ES-I3 (cell line): ENCODE measurements around the gene PIGN.

Experiments
- H3K36me3 ChIP-seq: 2 replicates; pipeline ENCODE4 v1.6.1; 2013; ENCODE audit warnings: mild to moderate bottlenecking, low read length, control low read depth, moderate library complexity; ENCODE audit not compliant: insufficient read depth
- H3K4me1 ChIP-seq: 2 replicates; pipeline ENCODE4 v1.6.1; 2013; ENCODE audit warnings: mild to moderate bottlenecking, control low read depth, low read length; ENCODE audit not compliant: insufficient read depth
- H3K9ac ChIP-seq: 2 replicates; pipeline ENCODE4 v1.6.1; 2013; ENCODE audit warnings: low read depth, mild to moderate bottlenecking, low read length, moderate library complexity
- H3K9me3 ChIP-seq: 2 replicates; pipeline ENCODE4 v1.6.1; 2013; ENCODE audit warnings: mild to moderate bottlenecking, low read length, moderate library complexity; ENCODE audit not compliant: control insufficient read depth, insufficient read depth

The PIGN gene, protein sequence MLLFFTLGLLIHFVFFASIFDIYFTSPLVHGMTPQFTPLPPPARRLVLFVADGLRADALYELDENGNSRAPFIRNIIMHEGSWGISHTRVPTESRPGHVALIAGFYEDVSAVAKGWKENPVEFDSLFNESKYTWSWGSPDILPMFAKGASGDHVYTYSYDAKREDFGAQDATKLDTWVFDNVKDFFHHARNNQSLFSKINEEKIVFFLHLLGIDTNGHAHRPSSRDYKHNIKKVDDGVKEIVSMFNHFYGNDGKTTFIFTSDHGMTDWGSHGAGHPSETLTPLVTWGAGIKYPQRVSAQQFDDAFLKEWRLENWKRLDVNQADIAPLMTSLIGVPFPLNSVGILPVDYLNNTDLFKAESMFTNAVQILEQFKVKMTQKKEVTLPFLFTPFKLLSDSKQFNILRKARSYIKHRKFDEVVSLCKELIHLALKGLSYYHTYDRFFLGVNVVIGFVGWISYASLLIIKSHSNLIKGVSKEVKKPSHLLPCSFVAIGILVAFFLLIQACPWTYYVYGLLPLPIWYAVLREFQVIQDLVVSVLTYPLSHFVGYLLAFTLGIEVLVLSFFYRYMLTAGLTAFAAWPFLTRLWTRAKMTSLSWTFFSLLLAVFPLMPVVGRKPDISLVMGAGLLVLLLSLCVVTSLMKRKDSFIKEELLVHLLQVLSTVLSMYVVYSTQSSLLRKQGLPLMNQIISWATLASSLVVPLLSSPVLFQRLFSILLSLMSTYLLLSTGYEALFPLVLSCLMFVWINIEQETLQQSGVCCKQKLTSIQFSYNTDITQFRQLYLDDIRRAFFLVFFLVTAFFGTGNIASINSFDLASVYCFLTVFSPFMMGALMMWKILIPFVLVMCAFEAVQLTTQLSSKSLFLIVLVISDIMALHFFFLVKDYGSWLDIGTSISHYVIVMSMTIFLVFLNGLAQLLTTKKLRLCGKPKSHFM

GRCh38 chr18:62186774-62187542 lies at the start of gene PIGN, which contains the start of gene RELCH:
TSS of gene PIGN (minus strand) at chr18:62187056. CDS start at chr18:62161353, 25,703 bp downstream.
TSS of gene RELCH (plus strand) at chr18:62187255. CDS start at chr18:62187506, 251 bp downstream.
- H3K4me1 ChIP-seq = no peaks in the 10 kb centered on the region

GRCh38 chr18:62236252-62236651 lies 49.4 kb upstream of the PIGN start:
- peaks cover 6% of the 10 kb centered on the region for H3K36me3 ChIP-seq
- no peaks in the 10 kb centered on the region for H3K4me1 ChIP-seq

More at GRCh38 chr18:62186774-62187542, at the start of gene PIGN, which contains the start of gene RELCH:
- peak within 1 kb of the TSS; percentile 86 for H3K9ac ChIP-seq
- H3K36me3 ChIP-seq = no peaks in the 10 kb centered on the region
- H3K9me3 ChIP-seq = no peaks in the 10 kb centered on the region

GRCh38 chr18:62226047-62226446 lies 39.2 kb upstream of the PIGN start:
- H3K9ac ChIP-seq = no peak overlapping the region
- peaks cover 3% of the 10 kb centered on the region; the same call in 1 of the 2 replicates for H3K36me3 ChIP-seq
- no peaks in the 10 kb centered on the region for H3K9me3 ChIP-seq
- H3K4me1 ChIP-seq = no peaks in the 10 kb centered on the region

More at GRCh38 chr18:62236252-62236651, 49.4 kb upstream of the PIGN start:
- H3K9ac ChIP-seq = no peak overlapping the region
- peaks cover 3% of the 10 kb centered on the region; the same call in 1 of the 2 replicates for H3K9me3 ChIP-seq

DNA sequence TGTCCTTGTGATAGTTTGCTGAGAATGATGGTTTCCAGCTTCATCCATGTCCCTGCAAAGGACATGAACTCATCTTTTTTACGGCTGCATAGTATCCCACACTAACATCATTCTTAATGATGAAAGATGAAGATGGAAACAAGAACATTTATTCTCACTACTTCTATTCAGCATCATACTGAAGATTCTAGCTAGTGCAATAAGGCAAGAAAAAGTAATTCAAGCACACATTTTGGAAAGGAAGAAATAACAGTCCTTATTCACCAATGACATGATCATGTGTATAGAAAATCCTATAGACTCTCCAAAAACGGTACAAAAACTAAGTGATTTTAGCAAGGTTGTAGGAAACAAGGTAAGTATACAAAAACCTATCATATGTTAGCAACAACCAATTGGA lies 37.4 kb upstream of the PIGN start:
- peaks cover 3% of the 10 kb centered on the region; the same call in 1 of the 2 replicates for H3K36me3 ChIP-seq
- H3K9ac ChIP-seq = no peak overlapping the region
- H3K4me1 ChIP-seq = no peaks in the 10 kb centered on the region
- no peaks in the 10 kb centered on the region for H3K9me3 ChIP-seq

DNA sequence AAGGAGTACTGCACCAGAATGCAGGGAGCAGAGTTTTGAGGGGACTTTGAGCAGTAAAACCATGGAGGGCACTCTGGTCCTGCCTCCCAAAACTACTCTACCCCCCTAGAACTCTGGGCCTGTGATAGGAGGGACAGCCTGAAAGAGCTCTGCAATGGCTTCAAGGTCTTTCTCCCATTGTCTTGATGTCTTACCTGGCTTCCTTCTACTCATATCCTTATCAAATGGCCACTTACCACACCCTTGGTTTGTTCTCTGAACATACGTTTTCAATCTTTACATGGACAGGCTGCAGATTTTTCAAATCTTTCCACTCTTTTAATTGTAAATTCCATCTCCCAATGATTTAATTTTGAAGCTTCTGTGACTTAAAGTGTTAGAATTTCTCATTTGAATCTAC lies 27.9 kb upstream of the PIGN start:
- Histone ChIP-seq H3K4me1 (no peaks in the 10 kb centered on the region), H3K9me3 (no peaks in the 10 kb centered on the region), H3K36me3 (peaks cover 5% of the 10 kb centered on the region; the same call in 1 of the 2 replicates), H3K9ac (no peak overlapping the region)

- Histone ChIP-seq H3K4me1 (no peaks in the 10 kb centered on the region), H3K9me3 (no peaks in the 10 kb centered on the region), H3K36me3 (peaks cover 5% of the 10 kb centered on the region; the same call in 1 of the 2 replicates), H3K9ac (no peak overlapping the region)
These were observed 24.5 kb upstream of the PIGN start for GRCh38 chr18:62211325-62211828.

GRCh38 chr18:62210138-62210537 lies 23.3 kb upstream of the PIGN start:
- Histone ChIP-seq H3K36me3 (peaks cover 5% of the 10 kb centered on the region; the same call in 1 of the 2 replicates), H3K9ac (no peak overlapping the region), H3K4me1 (no peaks in the 10 kb centered on the region), H3K9me3 (no peaks in the 10 kb centered on the region)

- Histone ChIP-seq H3K9me3 (no peaks in the 10 kb centered on the region), H3K9ac (no peak overlapping the region), H3K36me3 (peaks cover 5% of the 10 kb centered on the region; the same call in 1 of the 2 replicates), H3K4me1 (no peaks in the 10 kb centered on the region)
These were observed 22.2 kb upstream of the PIGN start for GRCh38 chr18:62209046-62209445.

DNA sequence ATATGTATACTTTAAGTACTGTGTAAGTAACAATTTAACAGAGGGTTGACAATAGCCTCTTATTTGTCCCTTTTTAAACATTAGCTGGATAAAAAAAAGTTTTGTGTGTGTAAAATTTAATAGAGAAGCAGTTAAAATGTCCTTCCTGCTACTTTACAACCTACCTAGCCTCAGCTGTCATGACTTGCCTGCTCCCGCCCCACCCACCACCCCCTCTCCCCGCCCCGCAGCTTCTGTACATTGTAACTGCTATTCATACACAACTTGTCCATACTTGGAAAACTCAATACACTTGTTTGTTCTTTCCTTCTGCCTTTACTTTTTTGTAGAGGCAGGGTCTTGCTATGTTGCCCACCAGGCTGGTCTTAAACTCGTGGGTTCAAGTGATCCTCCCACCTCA lies 19.7 kb upstream of the PIGN start:
- Histone ChIP-seq H3K4me1 (no peaks in the 10 kb centered on the region), H3K9me3 (no peaks in the 10 kb centered on the region), H3K9ac (no peak overlapping the region), H3K36me3 (no peaks in the 10 kb centered on the region)

GRCh38 chr18:62205824-62206223 lies 19.0 kb upstream of the PIGN start:
- Histone ChIP-seq H3K9ac (no peak overlapping the region), H3K9me3 (no peaks in the 10 kb centered on the region), H3K4me1 (no peaks in the 10 kb centered on the region), H3K36me3 (no peaks in the 10 kb centered on the region)

DNA sequence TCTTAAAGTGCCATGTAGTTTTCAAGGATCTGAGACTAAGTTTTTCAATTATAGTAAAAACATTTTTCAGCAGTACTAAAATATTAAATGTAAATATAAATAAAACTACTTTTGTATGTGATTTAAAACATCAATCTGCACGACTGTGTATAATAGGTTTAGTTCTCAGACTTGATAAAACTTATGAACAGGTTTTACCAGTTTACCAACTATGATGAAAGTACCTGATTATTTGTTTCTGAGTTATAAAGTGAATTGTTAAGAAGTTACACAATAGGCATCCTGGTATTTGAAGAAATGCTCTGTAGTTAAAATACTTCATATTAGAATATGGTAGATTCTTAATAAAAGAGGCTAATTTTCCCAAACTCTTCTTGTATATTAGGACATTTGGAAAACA lies 15.0 kb upstream of the PIGN start:
- no peaks in the 10 kb centered on the region for H3K4me1 ChIP-seq
- H3K9me3 ChIP-seq = no peaks in the 10 kb centered on the region
- H3K36me3 ChIP-seq = no peaks in the 10 kb centered on the region
- no peak overlapping the region for H3K9ac ChIP-seq

DNA sequence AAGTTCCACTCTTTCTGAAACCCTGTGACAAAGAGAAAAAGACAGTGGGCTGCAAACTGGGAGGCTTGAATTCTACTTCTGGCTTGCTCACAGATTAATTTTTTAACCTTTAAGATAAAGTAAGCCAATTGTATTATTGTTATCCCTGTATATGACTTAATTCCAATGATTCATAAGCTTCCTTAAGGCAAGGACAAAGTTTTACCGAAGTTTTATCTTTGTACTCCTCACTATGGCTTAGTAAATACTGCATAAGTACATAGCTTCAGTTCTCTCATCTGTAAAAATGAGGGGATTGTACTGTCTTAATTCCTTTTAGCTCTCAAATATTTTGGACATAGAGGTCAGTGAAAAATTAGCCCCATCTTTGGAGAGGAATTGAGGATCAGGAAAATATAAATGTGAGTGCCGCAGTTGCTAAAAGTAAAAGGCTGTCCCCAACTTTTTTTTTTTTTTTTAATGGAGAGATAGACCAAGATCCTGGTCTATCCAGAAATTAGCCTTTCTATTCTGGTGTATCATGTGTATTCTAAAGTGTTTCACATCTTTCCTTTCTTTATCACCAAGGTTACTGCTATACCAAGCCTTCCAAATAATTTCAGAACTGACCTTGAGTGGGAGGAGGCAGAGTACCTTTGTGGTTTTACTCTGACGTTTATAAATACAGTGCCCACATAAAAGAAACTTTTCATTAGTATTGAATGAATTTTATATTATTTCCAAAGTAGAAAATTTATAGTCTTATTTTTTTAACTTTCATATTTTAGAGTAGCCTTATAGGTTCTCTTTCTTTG lies 13.5 kb upstream of the PIGN start:
- Histone ChIP-seq H3K9me3 (no peaks in the 10 kb centered on the region), H3K4me1 (no peaks in the 10 kb centered on the region), H3K36me3 (no peaks in the 10 kb centered on the region), H3K9ac (no peak overlapping the region)

GRCh38 chr18:62199629-62200028 lies 12.8 kb upstream of the PIGN start:
- Histone ChIP-seq H3K9me3 (no peaks in the 10 kb centered on the region), H3K36me3 (no peaks in the 10 kb centered on the region), H3K4me1 (no peaks in the 10 kb centered on the region), H3K9ac (no peak overlapping the region)
